CD14-positive monocyte (primary cell): ENCODE measurements around the gene NFKB1. TPM values are rescaled to one million over a fixed set of nuclear protein-coding genes. Genes with fewer than 3 reads are reported as not detected.
"Not testable (repeated sequence)": the region's sequence is repeated elsewhere in the genome, so short reads cannot be mapped to it uniquely, and the experiment has no call there.

Experiments
- DNase-seq, 3 donors: peaks; one replicate each; pipeline ENCODE4 v3.0.0-alpha.2; 2011 to 2022
- H2AFZ ChIP-seq: 2 replicates; pipeline ENCODE4 v1.6.0; 2012; ENCODE audit warnings: mild to moderate bottlenecking, low read depth, low read length, inconsistent platforms; ENCODE audit not compliant: insufficient read depth, poor library complexity, severe bottlenecking
- H3K27ac ChIP-seq, 2 donors: 1 replicate in 1 of 2; 2 replicates in 1 of 2; pipeline ENCODE4 v1.5.1; 2012 to 2013; ENCODE audit warnings: low read length in 2 of 2, control low read depth in 1 of 2, inconsistent platforms in 1 of 2, low read depth in 1 of 2, mild to moderate bottlenecking in 1 of 2
- H3K27me3 ChIP-seq, 2 donors: one replicate each; pipeline versions ENCODE4 v1.6.0 to v1.6.1; 2011 to 2013; ENCODE audit warnings: low read length in 2 of 2; ENCODE audit not compliant: control insufficient read depth in 2 of 2, insufficient read depth in 2 of 2
- H3K36me3 ChIP-seq, 2 donors: replicated peaks in 1 of 2; 1 replicate in 1 of 2; 2 replicates in 1 of 2; pipeline versions ENCODE4 v1.5.1 to v1.6.1; 2012 to 2013; ENCODE audit warnings: low read length in 2 of 2, control low read depth in 1 of 2, inconsistent platforms in 1 of 2, mild to moderate bottlenecking in 1 of 2; ENCODE audit not compliant: insufficient read depth in 2 of 2, control insufficient read depth in 1 of 2
- H3K4me1 ChIP-seq, 2 donors: 1 replicate in 1 of 2; 2 replicates in 1 of 2; pipeline versions ENCODE4 v1.5.1 to v1.6.1; 2012 to 2013; ENCODE audit warnings: low read length in 2 of 2, control low read depth in 1 of 2, inconsistent platforms in 1 of 2, mild to moderate bottlenecking in 1 of 2, moderate library complexity in 1 of 2; ENCODE audit not compliant: insufficient read depth in 2 of 2, control insufficient read depth in 1 of 2
- H3K4me2 ChIP-seq: replicated peaks from 2 replicates; pipeline ENCODE3; 2012; ENCODE audit warnings: low read length, moderate library complexity, mild to moderate bottlenecking; ENCODE audit not compliant: poor library complexity, severe bottlenecking; ENCODE audit errors: extremely low read depth
- H3K4me3 ChIP-seq, 3 experiments: fragments of 200-600 bp in 1 of 3; sonication (generic) in 1 of 3; replicated peaks in 1 of 3; 1 replicate in 2 of 3; 2 replicates in 1 of 3; pipeline ENCODE4 v1.5.1; 2011 to 2013; ENCODE audit warnings: low read length in 3 of 3, mild to moderate bottlenecking in 3 of 3, control low read depth in 2 of 3, low read depth in 2 of 3, inconsistent platforms in 1 of 3, moderate library complexity in 1 of 3
- H3K79me2 ChIP-seq: 2 replicates; pipeline ENCODE4 v1.6.0; 2012; ENCODE audit warnings: mild to moderate bottlenecking, control low read depth, inconsistent platforms, low read length, moderate library complexity; ENCODE audit not compliant: insufficient read depth
- H3K9ac ChIP-seq: 2 replicates; pipeline ENCODE4 v1.6.0; 2017; ENCODE audit warnings: low read length, mild to moderate bottlenecking; ENCODE audit not compliant: insufficient read depth, poor library complexity, severe bottlenecking
- H3K9me3 ChIP-seq, 2 donors: replicated peaks in 1 of 2; 1 replicate in 1 of 2; 2 replicates in 1 of 2; pipeline versions ENCODE4 v1.5.1 to v1.6.1; 2012 to 2013; ENCODE audit warnings: low read length in 2 of 2, control low read depth in 1 of 2; ENCODE audit not compliant: control insufficient read depth in 1 of 2, insufficient read depth in 1 of 2
- H4K20me1 ChIP-seq: 2 replicates; pipeline ENCODE4 v1.6.0; 2012; ENCODE audit warnings: mild to moderate bottlenecking, low read length, control low read depth, moderate library complexity; ENCODE audit not compliant: insufficient read depth
- H3K27ac Mint-ChIP-seq, 7 donors: one replicate each; pipeline ENCODE4 v1.8.0; 2020; ENCODE audit warnings: mild to moderate bottlenecking in 7 of 7, mixed read lengths in 7 of 7, moderate library complexity in 6 of 7, inconsistent platforms in 2 of 7
- H3K27me3 Mint-ChIP-seq, 3 donors: one replicate each; pipeline ENCODE4 v1.8.0; 2021 to 2022; ENCODE audit warnings: low read depth in 3 of 3, mild to moderate bottlenecking in 3 of 3, mixed read lengths in 3 of 3, moderate library complexity in 3 of 3, inconsistent platforms in 1 of 3
- H3K36me3 Mint-ChIP-seq, 2 donors: one replicate each; pipeline ENCODE4 v1.8.0; 2020; ENCODE audit warnings: mixed read lengths in 2 of 2, inconsistent platforms in 1 of 2, mild to moderate bottlenecking in 1 of 2
- H3K4me1 Mint-ChIP-seq: one replicate; pipeline ENCODE4 v1.8.0; 2020; ENCODE audit warnings: mild to moderate bottlenecking, mixed read lengths
- H3K4me3 Mint-ChIP-seq, 2 donors: one replicate each; pipeline ENCODE4 v1.8.0; 2020; ENCODE audit warnings: mild to moderate bottlenecking in 2 of 2, mixed read lengths in 2 of 2, moderate library complexity in 1 of 2
- H3K9me3 Mint-ChIP-seq, 7 donors: one replicate each; pipeline ENCODE4 v1.8.0; 2020 to 2022; ENCODE audit warnings: mixed read lengths in 7 of 7, mild to moderate bottlenecking in 6 of 7, moderate library complexity in 6 of 7, inconsistent platforms in 2 of 7
- WGBS: methylation state at CpG from one replicate; pipeline ENCODE4 v1.1.5; 2013; ENCODE audit warnings: missing lambda C conversion rate; ENCODE audit not compliant: insufficient coverage; 5-methylcytosine and 5-hydroxymethylcytosine counted together
- intact Hi-C, 2 donors: fragments of 100-400 bp; cut with micrococcal nuclease; formaldehyde crosslinking; loops; one replicate each; pipeline versions ENCODE4 v1.15.0 to v1.15.1; 2023
- polyA plus RNA-seq, 3 donors: library from polyadenylated mRNA; depleted of rRNA in 1 of 3; unstranded in 2 of 3; stranded (reverse) in 1 of 3; fragments of 300-500 nt in 2 of 3; fragments of >200 nt in 1 of 3; fragmentation: Illumina TruSeq in 2 of 3; gene quantifications; 1 replicate in 2 of 3; 2 replicates in 1 of 3; pipeline ENCODE4 v1.2.3, GENCODE V29; 2012 to 2021
- TF ChIP-seq, protein P1 (sequence below): fragments of 200-600 bp; IDR thresholded peaks from one replicate; pipeline ENCODE4 v1.8.0; 2022; ENCODE audit warnings: antibody characterized with exemption, mild to moderate bottlenecking

Gene NFKB1
- polyA plus RNA-seq, 3 donors: 9.0 to 34.4 (median 17.8) TPM

GRCh38 chr4:102483120-102483519 is 18.0 kb upstream of the NFKB1 start:
- Histone ChIP-seq H3K9ac (no peak overlapping the region), H3K9me3 (peaks cover 0 to 9% of the 10 kb centered on the region in 2 donors), H3K4me1 (no peaks in the 10 kb centered on the region), H3K4me3 (no peak overlapping the region), H3K27ac (no peak overlapping the region), H3K27me3 (no peaks in the 10 kb centered on the region), H3K36me3 (no peaks in the 10 kb centered on the region), H4K20me1 (no peaks in the 10 kb centered on the region), H3K4me2 (no peak overlapping the region), H3K79me2 (no peaks in the 10 kb centered on the region), H2AFZ (no peak overlapping the region)
- Mint-ChIP-seq H3K36me3 (no peaks in the 10 kb centered on the region), H3K27ac (no peak overlapping the region), H3K9me3 (peaks cover 3 to 29% (median 17%) of the 10 kb centered on the region in 7 donors), H3K4me3 (no peak overlapping the region), H3K4me1 (no peaks in the 10 kb centered on the region), H3K27me3 (peaks cover 0 to 2% (median 0%) of the 10 kb centered on the region in 3 donors)
- WGBS: 97% methylated on average over 15 of the region's 17 CpGs
- DNase-seq: no peak
- TF ChIP-seq, protein P1, sequence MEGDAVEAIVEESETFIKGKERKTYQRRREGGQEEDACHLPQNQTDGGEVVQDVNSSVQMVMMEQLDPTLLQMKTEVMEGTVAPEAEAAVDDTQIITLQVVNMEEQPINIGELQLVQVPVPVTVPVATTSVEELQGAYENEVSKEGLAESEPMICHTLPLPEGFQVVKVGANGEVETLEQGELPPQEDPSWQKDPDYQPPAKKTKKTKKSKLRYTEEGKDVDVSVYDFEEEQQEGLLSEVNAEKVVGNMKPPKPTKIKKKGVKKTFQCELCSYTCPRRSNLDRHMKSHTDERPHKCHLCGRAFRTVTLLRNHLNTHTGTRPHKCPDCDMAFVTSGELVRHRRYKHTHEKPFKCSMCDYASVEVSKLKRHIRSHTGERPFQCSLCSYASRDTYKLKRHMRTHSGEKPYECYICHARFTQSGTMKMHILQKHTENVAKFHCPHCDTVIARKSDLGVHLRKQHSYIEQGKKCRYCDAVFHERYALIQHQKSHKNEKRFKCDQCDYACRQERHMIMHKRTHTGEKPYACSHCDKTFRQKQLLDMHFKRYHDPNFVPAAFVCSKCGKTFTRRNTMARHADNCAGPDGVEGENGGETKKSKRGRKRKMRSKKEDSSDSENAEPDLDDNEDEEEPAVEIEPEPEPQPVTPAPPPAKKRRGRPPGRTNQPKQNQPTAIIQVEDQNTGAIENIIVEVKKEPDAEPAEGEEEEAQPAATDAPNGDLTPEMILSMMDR: no peak
- intact Hi-C loops: no loop called here

DNA sequence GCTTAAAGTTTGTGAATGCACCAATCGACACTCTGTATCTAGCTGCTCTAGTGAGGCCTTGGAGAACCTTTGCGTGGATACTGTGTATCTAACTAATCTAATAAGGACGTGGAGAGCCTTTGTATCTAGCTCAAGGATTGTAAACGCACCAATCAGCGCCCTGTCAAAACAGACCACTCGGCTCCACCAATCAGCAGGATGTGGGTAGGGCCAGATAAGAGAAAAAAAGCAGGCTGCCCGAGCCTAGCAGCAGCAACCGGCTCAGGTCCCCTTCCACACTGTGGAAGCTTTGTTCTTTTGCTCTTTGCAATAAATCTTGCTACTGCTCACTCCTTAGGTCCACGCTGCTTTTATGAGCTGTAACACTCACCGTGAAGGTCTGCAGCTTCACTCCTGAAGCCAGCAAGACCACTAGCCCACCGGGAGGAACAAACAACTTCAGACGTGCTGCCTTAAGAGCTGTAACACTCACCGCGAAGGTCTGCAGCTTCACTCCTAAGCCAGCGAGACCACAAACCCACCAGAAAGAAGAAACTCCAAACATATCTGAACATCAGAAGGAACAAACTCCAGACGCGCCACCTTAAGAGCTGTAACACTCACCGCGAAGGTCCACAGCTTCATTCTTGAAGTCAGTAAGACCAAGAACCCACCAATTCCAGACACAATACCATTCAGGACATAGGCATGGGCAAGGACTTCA is 17.0 kb upstream of the NFKB1 start:
- H3K27ac Mint-ChIP-seq, intact Hi-C loops, H3K27ac ChIP-seq, H3K4me2 ChIP-seq, H3K36me3 Mint-ChIP-seq, H3K27me3 Mint-ChIP-seq, DNase-seq, H2AFZ ChIP-seq, H3K4me3 Mint-ChIP-seq, H3K36me3 ChIP-seq, H3K9me3 ChIP-seq, H3K4me1 Mint-ChIP-seq, H3K4me1 ChIP-seq, H3K9ac ChIP-seq, H3K4me3 ChIP-seq, H4K20me1 ChIP-seq, H3K79me2 ChIP-seq, H3K27me3 ChIP-seq: not testable (repeated sequence)
- 93% methylated on average over 9 of the region's 19 CpGs for whole genome bisulfite sequencing
- H3K9me3 Mint-ChIP-seq: peaks cover 3 to 27% (median 15%) of the 10 kb centered on the region in 7 donors
